Endothelial cell of umbilical vein (primary cell): Measurements from ENCODE around the gene SLC25A19. TPM values are rescaled to one million over a fixed set of nuclear protein-coding genes. Genes with fewer than 3 reads are reported as not detected.
A peak's percentile ranks its signal among the peaks of the same experiment; 100 is the strongest.

Experiments used
- BruUV-seq: library from RNA; stranded (reverse); fragments of 400-500 nt; replicated peaks from 2 replicates; lab custom pipeline; 2021; lab: Mats Ljungman, UMichigan
- CTCF ChIA-PET: fragments of 300-600, 350-600 bp; sonication (Branson Sonifier 250); formaldehyde crosslinking; loops from one replicate; lab custom pipeline; 2021; ENCODE audit warnings: antibody characterized with exemption, inconsistent platforms; lab: Charles Lee
- POLR2A ChIA-PET: fragments of 300-600, 350-600 bp; sonication (Branson Sonifier 250); formaldehyde crosslinking; loops from one replicate; lab custom pipeline; 2021; ENCODE audit warnings: antibody characterized with exemption, inconsistent platforms; lab: Charles Lee
- DNase-seq: peaks from one replicate; pipeline ENCODE4 v3.0.0-alpha.2; 2011; ENCODE audit warnings: low read depth, low spot score
- FAIRE-seq: peaks from 2 replicates; lab custom pipeline; 2011; peaks lifted over from hg19 to GRCh38; lab: Jason Lieb, UNC
- H2AFZ ChIP-seq: 2 replicates; pipeline ENCODE4 v1.6.0; 2012; ENCODE audit warnings: low read depth, low read length, control low read depth, inconsistent platforms
- H3K27ac ChIP-seq: 2 replicates; pipeline ENCODE4 v1.5.1; 2011; ENCODE audit warnings: low read depth, mild to moderate bottlenecking, control low read depth, low read length, moderate library complexity; ENCODE audit not compliant: insufficient read depth
- H3K27me3 ChIP-seq, 2 experiments: 2 replicates each; pipeline versions ENCODE4 v1.6.0 to v1.6.1; 2011; ENCODE audit warnings: low read length in 2 of 2, mixed read lengths in 1 of 2; ENCODE audit not compliant: control insufficient read depth in 2 of 2, insufficient read depth in 2 of 2
- H3K36me3 ChIP-seq, 2 experiments: 2 replicates in 1 of 2; 3 replicates in 1 of 2; pipeline ENCODE4 v1.5.1; 2011; ENCODE audit warnings: low read length in 2 of 2, mild to moderate bottlenecking in 1 of 2, moderate library complexity in 1 of 2; ENCODE audit not compliant: control insufficient read depth in 2 of 2, insufficient read depth in 2 of 2; ENCODE audit errors: extremely low read depth in 1 of 2
- H3K4me1 ChIP-seq: 3 replicates; pipeline ENCODE4 v1.5.1; 2011; ENCODE audit warnings: mild to moderate bottlenecking, low read length; ENCODE audit not compliant: control insufficient read depth, insufficient read depth; ENCODE audit errors: extremely low read depth
- H3K4me2 ChIP-seq: 2 replicates; pipeline ENCODE4 v1.6.1; 2011; ENCODE audit warnings: low read length, control low read depth, mixed read lengths; ENCODE audit not compliant: insufficient read depth
- H3K4me3 ChIP-seq, 3 experiments: fragments of 200-600 bp in 1 of 3; sonication (generic), shearing (Covaris generic) in 1 of 3; replicated peaks in 1 of 3; 2 replicates each; pipeline ENCODE4 v1.5.1; 2011 to 2016; ENCODE audit warnings: control low read depth in 3 of 3, low read length in 3 of 3, mild to moderate bottlenecking in 2 of 3, inconsistent platforms in 1 of 3, low read depth in 1 of 3, moderate library complexity in 1 of 3; ENCODE audit not compliant: insufficient read depth in 1 of 3
- H3K79me2 ChIP-seq: 2 replicates; pipeline ENCODE4 v1.6.0; 2012; ENCODE audit warnings: low read length, inconsistent platforms; ENCODE audit not compliant: control insufficient read depth, insufficient read depth
- H3K9ac ChIP-seq: replicated peaks from 2 replicates; pipeline ENCODE3; 2011; ENCODE audit warnings: low read length, control low read depth; ENCODE audit not compliant: insufficient read depth; ENCODE audit errors: extremely low read depth
- H3K9me1 ChIP-seq: replicated peaks from 3 replicates; pipeline ENCODE4 v1.6.0; 2011; ENCODE audit warnings: mild to moderate bottlenecking, low read length; ENCODE audit not compliant: control insufficient read depth, insufficient read depth; ENCODE audit errors: extremely low read depth
- H3K9me3 ChIP-seq: replicated peaks from 2 replicates; pipeline ENCODE4 v1.5.1; 2012; ENCODE audit warnings: low read length, inconsistent platforms; ENCODE audit not compliant: control insufficient read depth, insufficient read depth
- H4K20me1 ChIP-seq: replicated peaks from 2 replicates; pipeline ENCODE3; 2011; ENCODE audit warnings: mild to moderate bottlenecking, low read length; ENCODE audit not compliant: control insufficient read depth, insufficient read depth; ENCODE audit errors: extremely low read depth
- GATA2 ChIP-seq: IDR thresholded peaks from 2 replicates; pipeline ENCODE4 v1.7.0; 2011; ENCODE audit warnings: low read depth, mild to moderate bottlenecking, moderate library complexity, mixed read lengths, low read length; ENCODE audit not compliant: insufficient read length, insufficient read depth
- dilution Hi-C: fragments of 300-500 bp; cut with MboI; formaldehyde crosslinking; loops from one replicate; pipeline ENCODE4 v1.15.0; 2019; ENCODE audit warnings: low sequenced_read_pairs; ENCODE audit not compliant: extremely low pct_ligation_motif_present
- intact Hi-C: fragments of 100-400 bp; cut with micrococcal nuclease; formaldehyde crosslinking; loops from one replicate; pipeline ENCODE4 v1.10.0; 2022
- polyA plus RNA-seq, 4 experiments: library from polyadenylated mRNA; depleted of rRNA in 3 of 4; stranded (reverse) in 3 of 4; unstranded in 1 of 4; fragments of >200 nt; gene quantifications; 2 replicates each; pipeline versions ENCODE4 v1.2.1 to v1.2.3, GENCODE V29; 2011 to 2012; ENCODE audit warnings: missing spikeins in 1 of 4
- total RNA-seq: library from RNA; stranded (reverse); gene quantifications from 2 replicates; pipeline ENCODE4 v1.2.3, GENCODE V29; 2021
- TF ChIP-seq, protein P1 (sequence below), 2 donors: IDR thresholded peaks; 1 replicate in 1 of 2; 2 replicates in 1 of 2; pipeline ENCODE4 v1.5.1; 2011; ENCODE audit warnings: low read length in 2 of 2, mild to moderate bottlenecking in 2 of 2, moderate library complexity in 2 of 2, control low read depth in 1 of 2, inconsistent platforms in 1 of 2, low read depth in 1 of 2; ENCODE audit not compliant: insufficient read depth in 1 of 2; ENCODE audit errors: extremely low read depth in 1 of 2

SLC25A19 gene
- total and polyA plus RNA-seq, 2 donors (not counting 3 experiments of a cell fraction or from before 2014, with no cell fraction given), result 20.6 to 20.9 TPM

DNA sequence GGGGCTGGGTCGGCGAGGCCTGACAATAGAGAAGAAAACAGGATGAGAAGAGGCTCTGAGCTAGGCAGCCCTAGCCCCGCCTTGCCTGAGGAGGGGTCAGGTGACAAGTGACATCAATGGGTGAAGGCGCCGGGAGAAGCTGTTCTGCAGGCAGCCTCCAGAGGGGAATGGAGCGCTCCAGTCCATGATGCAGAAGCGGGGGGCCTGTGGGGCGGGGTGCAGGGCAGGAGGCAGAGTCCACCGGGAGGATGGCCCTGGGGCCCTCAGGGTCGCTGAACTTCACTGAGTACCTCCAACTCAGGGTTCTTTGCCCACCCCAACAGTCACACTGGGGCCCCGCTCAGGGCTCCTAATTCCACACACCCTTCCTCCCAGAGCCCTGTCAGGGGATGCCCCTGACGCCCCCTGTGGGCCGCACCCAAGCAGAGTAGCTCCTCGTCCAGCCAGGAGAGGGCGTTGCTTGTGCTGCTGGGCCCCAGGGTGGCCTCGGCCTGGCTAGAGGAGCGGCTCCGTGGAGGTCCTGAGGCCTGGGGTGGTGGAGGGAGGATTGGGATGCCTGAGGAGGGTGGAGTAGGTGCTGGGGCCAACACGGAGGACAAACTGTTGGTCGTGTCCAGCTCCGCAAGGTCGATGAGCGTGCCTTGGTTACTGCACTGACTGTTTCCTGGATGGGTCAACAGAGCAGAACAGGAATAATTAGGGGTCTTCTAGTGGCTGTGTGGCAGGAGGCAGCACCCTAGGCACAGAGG lies 48.7 kb downstream of the SLC25A19 start:
- POLR2A ChIA-PET, result interaction anchor here (1.6 kb wide), 1 partner anchor 20 kb away, joined by 5 read pairs; the partner anchor contains the start of gene GGA3

More for the DNA sequence above, 48.7 kb downstream of the SLC25A19 start:
- BruUV-seq, result no TSS peak
- H3K9ac ChIP-seq, result no peak overlapping the region
- H3K79me2 ChIP-seq, result no peaks in the 10 kb centered on the region
- no peaks in the 10 kb centered on the region for H3K27me3 ChIP-seq
- dilution Hi-C loops (no loop called here), intact Hi-C loops (loop anchor here (1.0 to 2.0 kb wide), 4 partner anchors 21 to 172 kb away; partner anchors contain the start of genes GGA3, GRB2, MIF4GD and MRPS7)
- DNase-seq (peak; percentile 45), FAIRE-seq (peak; percentile 42)
- no peaks in the 10 kb centered on the region for H3K9me3 ChIP-seq
- H2AFZ ChIP-seq, result no peak overlapping the region
- CTCF ChIA-PET, result interaction anchor here (0.6 to 7.6 kb wide), 21 partner anchors 9 to 252 kb away, joined by 3 to 91 read pairs (median 4); partner anchors contain the start of genes GGA3, MIF4GD, MRPS7 and SLC25A19
- no peaks in the 10 kb centered on the region for H4K20me1 ChIP-seq
- no peaks in the 10 kb centered on the region for H3K4me1 ChIP-seq
- no peak overlapping the region for H3K4me3 ChIP-seq
- no peaks in the 10 kb centered on the region for H3K9me1 ChIP-seq
- no peak overlapping the region for H3K27ac ChIP-seq
- peaks cover 3 to 60% of the 10 kb centered on the region in 2 experiments for H3K36me3 ChIP-seq
- TF ChIP-seq GATA2, result no peak
- TF ChIP-seq, protein P1, sequence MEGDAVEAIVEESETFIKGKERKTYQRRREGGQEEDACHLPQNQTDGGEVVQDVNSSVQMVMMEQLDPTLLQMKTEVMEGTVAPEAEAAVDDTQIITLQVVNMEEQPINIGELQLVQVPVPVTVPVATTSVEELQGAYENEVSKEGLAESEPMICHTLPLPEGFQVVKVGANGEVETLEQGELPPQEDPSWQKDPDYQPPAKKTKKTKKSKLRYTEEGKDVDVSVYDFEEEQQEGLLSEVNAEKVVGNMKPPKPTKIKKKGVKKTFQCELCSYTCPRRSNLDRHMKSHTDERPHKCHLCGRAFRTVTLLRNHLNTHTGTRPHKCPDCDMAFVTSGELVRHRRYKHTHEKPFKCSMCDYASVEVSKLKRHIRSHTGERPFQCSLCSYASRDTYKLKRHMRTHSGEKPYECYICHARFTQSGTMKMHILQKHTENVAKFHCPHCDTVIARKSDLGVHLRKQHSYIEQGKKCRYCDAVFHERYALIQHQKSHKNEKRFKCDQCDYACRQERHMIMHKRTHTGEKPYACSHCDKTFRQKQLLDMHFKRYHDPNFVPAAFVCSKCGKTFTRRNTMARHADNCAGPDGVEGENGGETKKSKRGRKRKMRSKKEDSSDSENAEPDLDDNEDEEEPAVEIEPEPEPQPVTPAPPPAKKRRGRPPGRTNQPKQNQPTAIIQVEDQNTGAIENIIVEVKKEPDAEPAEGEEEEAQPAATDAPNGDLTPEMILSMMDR (IDR thresholded peaks at IDR 0.05; ENCODE audit: extremely low read depth in 1 of 2, insufficient read depth in 1 of 2, low read depth in 1 of 2, low read length in 2 of 2), result peak; percentile 91 to 99
- H3K4me2 ChIP-seq, result no peak overlapping the region
